HepG2 (cell line): Measurements from ENCODE around the gene AGAP3. TPM values are rescaled to one million over a fixed set of nuclear protein-coding genes. Genes with fewer than 3 reads are reported as not detected.

Source experiments
- PITX1 ChIP-seq: sonication (generic); formaldehyde crosslinking; IDR thresholded peaks from 2 replicates; pipeline ENCODE4 v1.5.1; 2020; ENCODE audit warnings: mild to moderate bottlenecking, missing genetic modification reagents
- RBM22 ChIP-seq: fragments of 200-400 bp; formaldehyde crosslinking; optimal IDR thresholded peaks from 2 replicates; pipeline ENCODE3; 2017; ENCODE audit warnings: mild to moderate bottlenecking, low read length, moderate library complexity
- RBM39 ChIP-seq: fragments of 200-400 bp; formaldehyde crosslinking; IDR thresholded peaks from one replicate; pipeline ENCODE4 v1.6.1; 2018; ENCODE audit warnings: antibody characterized with exemption, mild to moderate bottlenecking, low read depth, low read length; ENCODE audit not compliant: poor library complexity, severe bottlenecking
- ZNF251 ChIP-seq: sonication (generic); formaldehyde crosslinking; IDR thresholded peaks from 2 replicates; pipeline ENCODE4 v1.9.0; 2021; ENCODE audit warnings: mild to moderate bottlenecking, missing genetic modification reagents
- ZNF33A ChIP-seq: sonication (generic); formaldehyde crosslinking; IDR thresholded peaks from 2 replicates; pipeline ENCODE4 v1.5.1; 2020; ENCODE audit warnings: missing genetic modification reagents, mild to moderate bottlenecking, moderate library complexity, borderline replicate concordance
- polyA plus RNA-seq, 8 experiments: library from polyadenylated mRNA; depleted of rRNA in 3 of 8; stranded (reverse) in 7 of 8; unstranded in 1 of 8; fragments of >200 nt; fragmentation: Illumina TruSeq in 4 of 8; extraction: Trizol in 4 of 8; gene quantifications; 2 replicates each; pipeline versions ENCODE4 v1.2.1 to v1.2.3, GENCODE V29; 2011 to 2016; ENCODE audit warnings: low read depth in 4 of 8, missing spikeins in 1 of 8, mixed read lengths in 1 of 8; ENCODE audit not compliant: insufficient read depth in 1 of 8
- total RNA-seq, 5 experiments: library from RNA; depleted of rRNA; stranded (reverse); fragments of >200 nt; fragmentation: Illumina TruSeq; extraction: Trizol; gene quantifications; 2 replicates each; pipeline ENCODE4 v1.2.3, GENCODE V29; 2016; ENCODE audit warnings: low read depth in 1 of 5
- TF ChIP-seq, protein P1 (sequence below), 2 experiments: sonication (generic) in 1 of 2; formaldehyde crosslinking in 1 of 2; IDR thresholded peaks; 2 replicates each; pipeline versions ENCODE4 v1.4.0 to v1.6.1; 2018 to 2020; ENCODE audit warnings: missing genetic modification reagents in 2 of 2, borderline replicate concordance in 1 of 2, low read depth in 1 of 2, mild to moderate bottlenecking in 1 of 2, missing biosample characterization in 1 of 2
- TF ChIP-seq, protein P2 (sequence below): sonication (generic); formaldehyde crosslinking; IDR thresholded peaks from 2 replicates; pipeline ENCODE4 v1.4.0; 2020; ENCODE audit warnings: mild to moderate bottlenecking, missing genetic modification reagents
- TF ChIP-seq, protein P3 (sequence below): sonication (generic); formaldehyde crosslinking; IDR thresholded peaks from 2 replicates; pipeline ENCODE4 v1.5.0; 2020; ENCODE audit warnings: missing genetic modification reagents

AGAP3 gene
- total and polyA plus RNA-seq, 2 of the 13 experiments (the other 11 are each of a cell fraction or from before 2014, with no cell fraction given): 31.3 to 61.4 TPM

DNA sequence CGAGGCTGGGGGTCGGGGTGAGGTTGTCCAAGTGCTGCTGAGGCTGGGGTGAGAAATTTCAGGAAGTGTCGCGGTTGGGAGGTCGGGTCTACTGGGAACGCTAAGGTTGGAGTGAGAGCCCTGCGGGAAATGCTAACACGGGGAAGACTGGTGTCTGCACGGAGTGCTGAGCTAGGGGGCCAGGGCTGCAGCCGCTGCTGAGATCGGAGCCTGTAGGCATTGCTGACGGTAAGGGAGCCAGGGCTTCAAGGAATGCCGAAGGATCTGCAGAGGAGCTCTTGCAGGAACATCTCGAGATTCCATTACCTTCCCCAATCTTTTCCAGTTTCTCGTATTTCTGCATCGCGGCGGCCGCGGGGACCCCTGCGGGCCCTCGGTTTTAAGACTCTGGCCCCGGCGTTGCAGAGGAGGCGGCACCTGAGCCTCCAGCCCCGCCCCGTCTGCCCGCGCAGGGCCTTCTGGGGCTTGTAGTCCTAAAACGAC is 28.7 kb upstream of the AGAP3 start, which contains the start of gene CDK5 (continued):
- TF ChIP-seq, protein P1, sequence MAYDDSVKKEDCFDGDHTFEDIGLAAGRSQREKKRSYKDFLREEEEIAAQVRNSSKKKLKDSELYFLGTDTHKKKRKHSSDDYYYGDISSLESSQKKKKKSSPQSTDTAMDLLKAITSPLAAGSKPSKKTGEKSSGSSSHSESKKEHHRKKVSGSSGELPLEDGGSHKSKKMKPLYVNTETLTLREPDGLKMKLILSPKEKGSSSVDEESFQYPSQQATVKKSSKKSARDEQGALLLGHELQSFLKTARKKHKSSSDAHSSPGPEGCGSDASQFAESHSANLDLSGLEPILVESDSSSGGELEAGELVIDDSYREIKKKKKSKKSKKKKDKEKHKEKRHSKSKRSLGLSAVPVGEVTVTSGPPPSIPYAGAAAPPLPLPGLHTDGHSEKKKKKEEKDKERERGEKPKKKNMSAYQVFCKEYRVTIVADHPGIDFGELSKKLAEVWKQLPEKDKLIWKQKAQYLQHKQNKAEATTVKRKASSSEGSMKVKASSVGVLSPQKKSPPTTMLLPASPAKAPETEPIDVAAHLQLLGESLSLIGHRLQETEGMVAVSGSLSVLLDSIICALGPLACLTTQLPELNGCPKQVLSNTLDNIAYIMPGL (CRISPR knock-in tag; IDR thresholded peaks at IDR 0.05; ENCODE audit: borderline replicate concordance in 1 of 2, low read depth in 1 of 2): peak in 1 of 2 experiments; percentile 14; a peak in 1 of 4 replicates
- TF ChIP-seq RBM22: no peak
- TF ChIP-seq ZNF33A (CRISPR knock-in tag): no peak
- TF ChIP-seq, protein P2, sequence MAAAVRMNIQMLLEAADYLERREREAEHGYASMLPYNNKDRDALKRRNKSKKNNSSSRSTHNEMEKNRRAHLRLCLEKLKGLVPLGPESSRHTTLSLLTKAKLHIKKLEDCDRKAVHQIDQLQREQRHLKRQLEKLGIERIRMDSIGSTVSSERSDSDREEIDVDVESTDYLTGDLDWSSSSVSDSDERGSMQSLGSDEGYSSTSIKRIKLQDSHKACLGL (CRISPR knock-in tag): peak; percentile 39; the same call in 1 of the 2 replicates
- TF ChIP-seq ZNF251 (CRISPR knock-in tag): no peak
- TF ChIP-seq RBM39: no peak
- no peak for TF ChIP-seq PITX1 (CRISPR knock-in tag)
- TF ChIP-seq, protein P3, sequence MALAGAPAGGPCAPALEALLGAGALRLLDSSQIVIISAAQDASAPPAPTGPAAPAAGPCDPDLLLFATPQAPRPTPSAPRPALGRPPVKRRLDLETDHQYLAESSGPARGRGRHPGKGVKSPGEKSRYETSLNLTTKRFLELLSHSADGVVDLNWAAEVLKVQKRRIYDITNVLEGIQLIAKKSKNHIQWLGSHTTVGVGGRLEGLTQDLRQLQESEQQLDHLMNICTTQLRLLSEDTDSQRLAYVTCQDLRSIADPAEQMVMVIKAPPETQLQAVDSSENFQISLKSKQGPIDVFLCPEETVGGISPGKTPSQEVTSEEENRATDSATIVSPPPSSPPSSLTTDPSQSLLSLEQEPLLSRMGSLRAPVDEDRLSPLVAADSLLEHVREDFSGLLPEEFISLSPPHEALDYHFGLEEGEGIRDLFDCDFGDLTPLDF: no peak
